Mucosa of gallbladder (tissue), 1 donor: ENCODE data around the gene PRTN3. TPM values are rescaled to one million over a fixed set of nuclear protein-coding genes. Genes with fewer than 3 reads are reported as not detected.
A peak's percentile ranks its signal among the peaks of the same experiment; 100 is the strongest.

ENCODE experiments used
- DNase-seq: peaks from one replicate; pipeline ENCODE4 v3.0.0-alpha.2; 2020; ENCODE audit warnings: low spot score
- total RNA-seq: library from RNA; stranded (reverse); gene quantifications from one replicate; pipeline ENCODE4 v1.2.1, GENCODE V29; 2021
- donor health status: DM: no; HTN: no; CAD: no.

Gene PRTN3, protein sequence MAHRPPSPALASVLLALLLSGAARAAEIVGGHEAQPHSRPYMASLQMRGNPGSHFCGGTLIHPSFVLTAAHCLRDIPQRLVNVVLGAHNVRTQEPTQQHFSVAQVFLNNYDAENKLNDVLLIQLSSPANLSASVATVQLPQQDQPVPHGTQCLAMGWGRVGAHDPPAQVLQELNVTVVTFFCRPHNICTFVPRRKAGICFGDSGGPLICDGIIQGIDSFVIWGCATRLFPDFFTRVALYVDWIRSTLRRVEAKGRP
- total RNA-seq: not detected

DNA sequence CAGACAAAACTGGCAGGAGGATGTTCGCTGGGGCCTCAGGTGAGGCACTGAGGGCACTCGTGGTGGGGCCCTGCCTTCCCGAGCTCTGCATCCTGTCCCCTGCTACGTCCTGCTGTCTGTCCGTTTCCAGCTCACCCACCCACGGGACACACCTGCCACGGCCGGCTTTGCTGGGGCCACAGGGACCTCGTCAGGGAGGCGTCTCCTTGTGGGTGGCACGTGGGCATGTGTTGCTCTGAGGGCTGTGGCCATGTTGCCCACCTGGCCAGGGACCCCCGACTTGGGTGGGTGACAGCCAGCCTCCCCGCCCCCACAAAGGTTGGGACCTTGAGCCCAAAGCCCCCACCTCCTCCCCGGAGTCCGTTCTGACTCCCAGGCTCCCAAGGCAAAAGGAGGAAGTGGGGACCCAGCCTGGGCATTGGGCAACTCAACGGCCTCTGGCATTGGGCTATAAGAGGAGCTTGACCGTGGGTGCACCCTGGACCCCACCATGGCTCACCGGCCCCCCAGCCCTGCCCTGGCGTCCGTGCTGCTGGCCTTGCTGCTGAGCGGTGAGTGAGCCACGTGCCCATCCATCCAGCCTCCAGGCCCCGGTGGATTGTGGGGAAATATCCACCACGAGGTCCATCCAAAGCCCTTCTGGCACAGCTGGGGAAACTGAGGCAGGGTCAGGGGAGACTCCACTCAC lies at the start of gene PRTN3:
PRTN3 (plus strand) TSS at position 481 of the 688 bp plus-strand sequence; CDS start at position 491, 10 bp downstream.
- no peak for DNase-seq

DNA sequence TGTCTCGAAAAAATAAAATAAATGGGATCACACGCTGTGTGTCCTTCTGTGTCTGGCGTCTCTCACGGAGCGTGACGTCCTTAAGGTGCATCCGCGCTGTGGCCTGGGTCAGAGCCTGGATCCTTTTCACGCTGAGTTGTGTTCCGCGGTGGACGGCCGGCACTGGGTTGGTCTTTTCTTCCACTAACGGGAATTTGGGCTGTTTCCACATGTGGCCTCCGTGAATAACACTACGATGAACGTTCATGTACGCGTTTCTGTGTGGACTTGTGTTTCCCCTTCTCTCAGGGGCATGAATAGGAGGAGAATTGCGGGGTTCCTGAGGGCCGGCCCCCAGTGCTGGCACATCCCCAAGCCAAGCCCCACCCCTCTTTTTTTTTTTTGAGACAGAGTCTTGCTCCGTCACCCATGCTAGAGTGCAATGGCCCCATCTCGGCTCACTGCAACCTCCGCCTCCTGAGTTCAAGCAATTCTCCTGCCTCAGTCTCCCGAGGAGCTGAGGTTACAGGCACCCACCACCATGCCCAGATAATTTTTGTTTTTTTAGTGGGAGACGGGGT lies 49.7 kb upstream of the PRTN3 start:
- no peak for DNase-seq

DNA sequence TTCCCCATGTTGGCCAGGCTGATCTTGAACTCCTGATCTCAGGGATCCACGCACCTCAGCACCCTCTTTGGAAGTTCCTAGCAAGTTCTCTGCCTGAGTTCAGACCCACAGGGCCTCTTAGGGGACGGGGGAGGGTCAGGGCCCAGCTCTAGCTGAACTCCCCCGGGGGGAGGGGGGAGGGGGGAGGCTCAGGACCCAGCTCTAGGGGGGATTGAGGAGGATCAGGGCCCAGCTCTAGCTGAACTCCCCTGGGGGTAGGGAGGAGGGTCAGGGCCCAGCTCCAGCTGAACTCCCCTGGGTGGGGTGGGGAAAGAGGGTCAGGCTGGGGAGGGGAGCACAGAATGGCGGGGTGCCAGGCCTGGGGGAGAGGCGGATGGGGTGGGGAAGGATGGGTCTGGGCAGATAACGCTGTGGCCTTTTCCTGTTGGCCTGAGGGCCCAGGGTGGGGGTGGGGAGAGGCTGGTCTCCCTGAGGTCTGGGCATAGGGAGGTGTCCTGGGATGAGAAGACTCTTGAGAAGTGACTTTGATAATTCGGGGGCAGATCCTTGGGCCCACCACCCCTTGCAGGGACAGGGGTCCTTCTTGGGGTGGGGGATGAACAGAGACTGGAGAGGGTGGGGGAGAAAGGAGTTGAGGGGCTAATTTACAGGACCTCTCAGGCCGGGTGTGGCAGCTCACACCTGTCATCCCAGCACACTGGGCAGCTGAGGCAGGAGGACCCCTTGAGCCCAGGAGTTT lies 49.1 kb upstream of the PRTN3 start:
- DNase-seq: no peak

DNA sequence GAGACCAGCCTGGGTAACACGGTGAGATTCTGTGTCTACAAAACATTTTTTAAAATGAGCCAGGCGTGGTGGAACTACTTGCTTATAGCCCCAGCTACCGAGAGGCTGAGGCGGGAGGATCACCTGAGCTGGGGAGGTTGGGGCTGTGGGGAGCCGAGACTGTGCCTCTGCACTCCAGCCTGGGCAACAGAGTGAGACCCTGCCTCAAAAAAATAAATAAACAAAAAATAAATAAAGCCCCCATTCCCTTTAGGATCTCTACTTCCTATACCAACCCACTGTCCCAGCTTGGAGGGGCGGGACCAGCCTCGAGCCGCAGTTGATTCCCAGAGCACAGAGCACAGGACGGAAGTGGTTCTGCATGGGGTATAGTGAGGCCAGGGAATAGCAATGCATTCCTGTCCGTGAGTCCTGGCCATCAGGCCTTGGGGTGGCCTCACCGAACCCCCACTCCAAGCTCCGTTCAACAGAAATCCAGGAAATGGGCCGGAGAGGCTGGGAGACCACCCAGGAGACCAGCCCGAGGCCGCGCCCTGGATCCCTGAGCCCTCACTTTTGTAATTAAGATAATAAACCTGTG lies 48.4 kb upstream of the PRTN3 start:
- no peak for DNase-seq

DNA sequence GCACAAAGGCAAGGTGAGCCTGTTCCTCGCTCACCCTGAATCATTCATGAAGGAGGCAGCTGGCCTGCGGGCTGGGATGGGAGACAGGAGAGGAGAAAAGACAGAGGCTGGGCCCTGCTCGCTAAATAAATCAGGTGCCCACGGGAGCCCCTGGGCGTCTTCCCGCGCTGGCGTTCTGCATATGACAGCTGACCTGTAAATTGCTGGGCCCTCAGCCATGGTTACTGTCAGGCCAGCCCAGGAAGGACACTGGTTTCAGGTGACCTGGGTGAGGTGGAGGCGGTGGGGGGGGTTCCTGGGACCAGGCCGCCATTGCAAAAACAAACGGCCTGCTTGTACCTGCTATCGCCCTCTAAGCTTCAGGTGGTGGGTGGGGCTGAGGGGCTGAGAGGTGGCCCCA lies 47.0 kb upstream of the PRTN3 start:
- DNase-seq: no peak

DNA sequence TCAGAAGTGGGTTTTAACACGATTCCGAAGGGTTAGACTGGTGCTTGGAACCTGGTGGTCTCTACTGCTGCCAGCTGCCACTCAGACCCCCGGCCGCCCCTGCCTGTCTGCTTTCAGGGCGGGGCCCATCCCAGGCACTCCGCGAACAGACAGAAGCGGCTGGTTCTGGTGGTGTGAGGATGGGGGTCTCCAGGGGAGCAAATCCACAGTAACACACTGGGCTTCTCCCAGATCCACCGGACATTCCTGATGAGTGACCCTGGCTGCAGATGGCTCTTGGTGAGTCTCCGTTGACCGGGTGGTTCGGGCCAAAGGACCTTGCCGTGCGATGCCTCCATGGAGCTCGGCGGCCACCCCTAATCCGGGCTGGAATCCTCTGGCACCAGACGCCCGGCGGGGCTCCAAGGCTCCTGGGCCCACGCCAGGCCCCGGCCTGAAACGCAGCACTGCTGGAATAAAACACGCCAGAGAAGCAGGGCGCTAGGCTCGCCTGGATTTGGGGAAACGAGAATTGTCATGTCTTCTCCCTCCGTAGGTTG lies 45.7 kb upstream of the PRTN3 start:
- no peak for DNase-seq

DNA sequence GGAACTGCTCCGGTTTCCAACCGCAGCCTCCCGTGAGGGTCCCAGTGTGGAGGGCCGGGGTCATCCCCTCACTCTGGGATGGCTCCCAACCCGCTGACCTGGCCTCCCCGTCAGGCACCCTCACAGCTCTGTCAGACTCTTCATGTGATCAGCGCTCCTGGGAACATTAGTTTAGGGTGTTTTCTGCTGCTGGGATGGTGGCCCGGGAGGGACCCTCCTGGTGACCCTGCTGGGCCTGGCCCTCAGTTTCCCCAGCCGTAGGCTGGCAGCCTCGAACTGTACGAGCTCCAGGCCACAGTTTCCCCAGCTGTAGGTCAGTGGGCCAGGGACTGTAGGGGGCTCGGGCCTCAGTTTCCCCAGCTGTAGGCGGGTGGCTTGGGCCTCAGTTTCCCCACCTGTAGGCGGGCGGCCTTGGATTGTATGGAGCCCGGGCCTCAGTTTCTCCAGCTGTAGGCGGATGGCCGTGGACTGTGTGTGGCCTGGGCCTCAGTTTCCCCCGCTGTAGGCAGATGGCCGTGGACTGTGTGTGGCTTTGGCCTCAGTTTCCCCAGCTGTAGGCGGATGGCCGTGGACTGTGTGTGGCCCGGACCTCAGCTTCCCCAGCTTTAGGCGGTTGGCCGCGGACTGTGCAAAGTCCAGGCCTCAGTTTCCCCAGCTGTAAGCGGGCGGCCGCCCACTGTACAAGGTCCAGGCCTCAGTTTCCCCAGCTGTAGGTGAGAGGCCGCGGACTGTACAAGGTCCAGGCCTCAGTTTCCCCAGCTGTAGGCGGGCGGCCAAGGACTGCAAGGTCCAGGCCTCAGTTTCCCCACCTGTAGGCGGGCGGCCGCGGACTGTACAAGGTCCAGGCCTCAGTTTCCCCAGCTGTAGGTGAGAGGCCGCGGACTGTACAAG lies 44.9 kb upstream of the PRTN3 start:
- no peak for DNase-seq

DNA sequence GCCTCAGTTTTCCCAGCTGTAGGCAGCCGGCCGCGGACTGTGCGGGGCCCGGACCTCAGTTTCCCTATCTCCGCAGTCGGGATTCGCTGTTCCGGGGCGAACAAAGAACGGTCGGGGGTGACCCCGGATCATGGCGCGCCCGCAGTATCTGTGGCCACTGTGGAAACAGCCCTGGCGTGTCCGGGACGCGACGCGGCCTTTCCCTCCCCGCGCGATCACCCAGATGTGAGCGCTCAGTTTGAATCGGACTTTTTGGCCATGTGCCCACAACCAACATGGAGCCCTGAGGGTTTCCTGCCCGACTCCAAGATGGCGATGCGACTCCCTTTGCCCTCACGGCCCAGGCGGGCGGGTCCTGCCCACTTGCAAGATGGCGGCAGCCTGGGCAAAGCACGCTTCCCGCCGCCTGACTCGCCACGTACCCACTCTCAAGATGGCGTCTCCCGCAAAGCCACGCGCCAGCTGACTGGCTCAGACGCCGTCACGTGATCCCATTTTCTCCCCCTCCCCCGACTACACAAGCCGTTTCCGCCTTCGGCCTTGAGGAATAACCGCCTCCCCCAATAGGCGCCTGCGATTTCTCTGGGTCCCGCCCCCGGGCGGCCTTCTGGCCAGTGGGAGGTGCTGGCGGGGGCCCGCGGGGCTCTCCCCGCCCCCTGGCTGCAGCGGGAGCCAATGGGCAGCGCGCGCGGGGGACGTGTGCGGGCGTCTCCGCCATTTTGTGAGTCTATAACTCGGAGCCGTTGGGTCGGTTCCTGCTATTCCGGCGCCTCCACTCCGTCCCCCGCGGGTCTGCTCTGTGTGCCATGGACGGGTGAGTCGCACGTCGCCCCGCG lies 43.9 kb upstream of the PRTN3 start, which contains the start of gene PTBP1:
PTBP1 (plus strand) TSS at position 761 of the 836 bp plus-strand sequence; CDS start at position 807, 46 bp downstream.
- DNase-seq: peak; percentile 100

DNA sequence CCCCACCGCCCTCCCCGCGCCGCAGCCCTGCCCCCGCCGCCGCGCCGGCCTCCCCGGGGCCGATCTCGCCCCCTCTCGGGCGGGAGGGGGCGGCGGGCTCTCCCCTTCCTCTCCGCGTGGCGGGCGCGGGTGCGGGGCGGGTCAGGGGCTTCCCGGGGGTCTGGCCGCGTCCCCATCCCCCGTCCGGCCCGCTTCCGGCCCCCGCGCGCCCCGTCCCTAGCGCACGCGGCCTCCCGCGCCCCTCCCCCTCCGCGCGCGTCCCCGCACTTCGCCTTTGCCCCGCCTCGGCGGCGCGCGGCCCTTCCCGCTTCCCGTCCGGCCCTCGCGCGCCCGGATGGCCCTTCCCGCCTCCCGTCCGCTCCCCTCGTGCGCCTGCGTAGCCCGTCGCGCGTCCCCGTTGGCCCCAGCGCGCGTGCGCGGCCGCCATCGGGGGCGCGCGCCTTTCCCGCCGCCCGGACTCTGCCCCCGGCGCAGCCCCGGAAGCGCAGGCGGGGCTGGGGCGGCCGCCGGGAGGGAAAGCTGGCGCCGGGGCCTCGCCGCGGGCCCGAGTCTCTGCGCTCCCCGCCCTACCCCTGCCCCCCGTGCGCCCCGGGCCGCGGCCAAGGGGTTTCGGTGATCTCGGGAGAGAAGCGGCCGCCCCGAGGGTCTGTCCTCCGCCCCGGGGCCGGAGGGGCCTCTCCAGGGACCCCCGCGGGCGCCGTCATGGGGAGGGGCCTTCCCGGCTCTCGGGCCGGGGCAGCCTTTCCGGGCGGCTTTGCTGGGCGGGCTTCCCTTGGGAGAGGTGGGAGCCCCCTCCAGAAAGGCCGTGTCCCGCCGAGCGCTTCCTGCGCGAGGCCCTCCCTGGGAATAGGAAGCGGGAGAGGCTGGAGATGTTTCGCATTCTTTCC lies 43.0 kb upstream of the PRTN3 start:
- DNase-seq: peak; percentile 90

DNA sequence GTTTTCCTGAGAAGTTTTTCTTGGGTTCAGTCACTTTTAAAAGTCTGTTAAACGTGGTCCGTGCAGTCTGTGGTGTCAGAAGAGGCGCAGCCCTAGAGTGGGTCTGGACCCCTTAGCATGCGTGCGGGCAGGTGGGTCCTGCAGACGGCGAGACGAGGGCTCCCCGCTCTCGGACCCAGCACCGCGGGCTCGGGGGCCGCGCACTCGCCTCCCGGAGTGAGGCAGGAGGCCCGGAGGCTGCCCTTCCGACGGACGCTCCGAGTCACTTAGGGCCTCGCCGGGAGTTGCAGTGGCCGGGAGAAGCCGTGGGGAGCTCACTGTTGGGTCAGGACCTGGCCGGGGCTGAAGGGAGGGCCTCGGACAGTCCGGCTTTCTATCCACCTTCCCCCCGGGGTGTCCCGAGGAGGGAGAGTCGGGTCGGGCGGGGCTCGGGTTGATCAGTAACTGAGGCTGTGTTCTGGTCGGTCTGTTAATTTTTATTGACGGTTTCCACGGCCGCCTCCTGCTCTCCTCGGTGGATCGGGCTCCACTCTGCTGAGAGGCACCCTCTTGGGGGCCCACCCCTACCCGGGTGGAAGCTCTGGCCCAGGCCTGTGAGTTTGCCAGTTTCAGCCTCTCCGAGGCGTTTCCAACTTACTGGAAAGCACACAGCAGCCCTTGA lies 42.3 kb upstream of the PRTN3 start:
- DNase-seq: peak; percentile 45

DNA sequence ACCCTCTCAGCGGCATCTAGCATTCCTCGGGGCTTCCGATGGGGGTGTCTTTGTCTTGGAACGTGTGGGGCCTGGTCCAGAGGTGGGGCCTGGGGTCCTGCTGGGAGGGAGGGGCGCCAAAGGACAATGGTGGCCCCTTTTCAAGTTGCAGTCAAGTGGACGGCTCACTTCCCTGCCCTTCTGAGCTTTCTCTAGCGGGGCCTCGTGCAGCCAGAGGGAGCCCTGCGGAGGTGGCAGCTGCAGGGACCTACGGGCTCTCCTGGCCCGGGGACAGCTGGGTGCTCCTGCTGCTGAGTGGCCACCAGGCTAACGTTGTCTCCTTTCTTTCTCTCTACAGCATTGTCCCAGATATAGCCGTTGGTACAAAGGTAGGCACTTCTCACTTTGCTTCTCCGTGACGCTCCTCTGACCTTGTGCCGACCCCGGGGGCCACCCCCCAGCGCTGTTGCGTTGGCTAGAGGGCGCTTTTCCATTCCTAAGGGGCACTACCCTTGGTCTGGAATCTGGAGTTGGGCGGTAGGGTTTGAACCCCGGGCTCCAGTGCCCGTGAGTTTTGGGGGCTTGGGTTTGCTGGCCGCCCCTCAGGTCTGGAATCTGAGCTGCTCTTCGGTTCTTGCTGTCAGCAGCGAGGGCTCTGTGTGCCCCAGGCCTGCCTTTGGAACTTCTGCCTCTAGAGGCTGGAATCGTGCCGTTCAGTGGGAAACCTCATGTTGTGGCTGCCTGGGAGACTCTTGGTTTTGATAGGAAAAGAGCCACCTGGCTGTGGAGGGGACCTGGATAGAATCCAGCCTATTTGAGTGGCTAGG lies 41.5 kb upstream of the PRTN3 start:
- DNase-seq: no peak

DNA sequence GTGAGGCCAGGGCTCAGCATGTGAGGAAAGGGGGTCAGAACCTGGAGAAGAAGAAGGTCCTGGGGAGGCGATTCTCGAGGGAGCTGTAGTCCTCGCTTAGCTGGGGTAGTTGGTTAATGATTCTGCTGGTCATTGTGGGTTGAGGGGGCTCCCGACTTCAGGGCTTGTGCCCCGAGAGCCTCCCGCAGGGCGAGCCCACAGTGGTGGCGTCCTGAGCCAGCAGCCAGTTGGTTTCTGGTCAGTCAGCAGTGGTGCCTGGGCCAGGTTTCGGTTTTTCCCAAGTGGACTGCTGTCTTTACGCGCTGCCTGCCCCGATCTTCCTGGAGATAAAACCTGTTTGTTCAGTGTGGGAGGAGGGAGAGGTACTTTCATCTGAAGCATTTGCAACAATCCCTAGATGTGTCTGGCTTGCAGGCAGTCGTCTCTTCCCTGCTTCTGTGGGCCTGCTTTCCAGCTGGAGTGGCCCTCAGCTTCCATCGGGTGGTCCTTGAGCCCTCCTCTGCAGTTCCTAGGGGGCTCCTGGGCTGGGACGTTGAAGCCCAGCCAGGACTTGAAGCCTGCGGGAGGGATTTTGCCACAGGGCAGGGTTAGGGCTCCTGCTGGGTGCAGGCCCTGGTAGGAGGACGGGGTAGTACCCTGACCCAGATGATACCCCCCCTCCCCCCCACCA lies 40.3 kb upstream of the PRTN3 start:
- peak; percentile 63 for DNase-seq

DNA sequence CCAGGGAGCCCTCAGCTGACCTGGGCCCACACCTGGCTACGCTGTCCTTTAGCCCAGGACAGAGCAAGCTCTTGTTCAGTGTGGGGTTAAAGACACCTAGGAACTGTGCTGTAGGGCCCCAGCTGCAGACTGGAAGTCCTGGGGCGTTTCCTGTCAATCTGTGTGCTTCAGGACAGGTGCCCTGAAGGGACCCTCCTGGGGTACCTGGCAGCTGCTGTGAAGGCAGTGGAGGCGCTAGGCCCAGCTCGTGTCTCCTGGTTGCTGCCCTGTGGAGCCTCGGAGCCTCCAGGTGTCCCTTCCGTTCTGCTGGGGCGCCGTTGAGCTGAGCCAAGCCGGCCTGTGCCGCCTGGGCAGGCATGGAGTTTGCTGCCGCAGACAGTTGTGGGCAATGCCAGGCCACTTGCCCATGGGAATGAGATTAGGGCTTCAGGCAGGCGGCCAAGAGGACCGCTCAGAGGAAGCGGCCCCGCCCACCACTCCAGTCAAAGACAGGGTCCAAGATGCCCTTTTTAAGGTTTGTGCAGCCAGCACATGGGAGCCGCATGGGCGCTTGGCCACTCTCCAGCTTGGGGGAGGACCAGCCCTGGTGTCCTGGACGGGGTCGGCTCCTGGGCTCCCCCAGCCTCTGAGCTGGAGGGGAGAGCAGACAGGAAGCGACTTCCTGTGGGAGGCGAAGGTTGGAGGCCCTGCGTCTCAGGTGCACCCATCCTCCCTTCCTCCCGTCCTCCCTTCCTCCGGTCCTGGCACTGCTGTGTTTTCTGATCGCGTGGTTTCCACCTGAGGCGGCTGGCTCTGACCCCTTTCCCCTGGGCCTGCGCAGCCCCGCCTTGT lies 39.6 kb upstream of the PRTN3 start:
- DNase-seq: peak; percentile 53

DNA sequence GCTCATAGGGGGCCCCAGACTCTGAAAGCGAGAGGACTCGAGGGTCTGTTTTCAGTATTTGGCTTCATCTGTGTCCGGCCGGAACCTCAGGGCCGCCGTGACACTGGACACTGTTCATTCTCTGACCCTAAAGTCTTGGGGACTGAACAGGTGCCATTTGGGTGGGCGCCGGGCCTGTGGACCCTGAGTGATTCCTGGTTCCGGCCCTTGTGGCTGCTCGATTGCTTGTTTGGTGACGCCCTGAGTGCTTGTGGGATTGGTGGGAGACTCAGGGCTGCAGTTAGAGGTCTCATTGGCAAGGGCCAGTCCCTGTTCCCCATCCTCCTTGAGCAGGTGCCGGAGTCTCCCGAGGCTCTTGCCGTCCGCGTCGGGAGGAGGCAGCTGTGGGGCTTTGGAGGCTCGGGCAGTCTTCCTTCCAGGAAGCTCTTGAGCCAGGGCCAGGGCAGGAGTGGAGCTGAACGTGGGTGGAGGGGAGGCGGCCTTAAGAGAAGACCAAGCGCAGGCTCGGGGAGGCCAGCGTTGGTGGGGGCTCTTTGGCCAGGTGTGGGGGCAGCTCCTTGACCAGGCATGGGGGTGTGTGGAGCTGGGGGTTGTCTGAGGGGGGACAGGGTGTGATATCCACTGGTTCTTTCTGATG lies 38.8 kb upstream of the PRTN3 start:
- DNase-seq: peak; percentile 39

DNA sequence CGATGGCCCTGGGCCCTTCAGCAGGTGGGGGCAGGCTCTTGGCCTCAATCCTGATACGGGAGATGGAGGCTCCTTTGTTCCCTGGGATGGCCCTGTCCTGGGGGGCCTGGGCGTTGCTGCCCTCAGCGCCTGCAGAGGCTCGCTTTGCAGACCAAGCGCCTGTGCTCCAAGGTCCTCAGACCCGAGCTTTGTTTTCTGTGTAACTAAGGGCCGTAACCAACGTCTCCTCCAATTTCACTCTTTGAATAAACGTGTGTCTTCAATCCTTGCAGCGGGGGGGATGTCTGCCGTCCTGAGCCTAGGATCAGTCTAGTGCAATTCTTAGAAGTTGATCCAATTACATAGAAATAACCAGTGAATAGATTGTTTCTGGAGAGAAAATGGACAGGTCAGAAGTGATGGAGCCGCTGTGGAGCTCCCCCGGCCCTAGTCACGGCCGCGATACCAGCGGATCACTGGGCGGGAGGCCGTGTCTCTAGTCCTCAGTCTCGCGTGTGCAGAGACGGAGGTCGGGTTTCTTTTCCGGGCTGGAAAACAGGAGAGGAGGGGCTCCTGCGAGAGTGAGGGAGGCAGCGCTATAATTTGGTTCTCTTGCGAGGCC lies 38.2 kb upstream of the PRTN3 start:
- DNase-seq: no peak
